Upper lobe of left lung (tissue), 6 donors: Measurements from ENCODE around the gene PDS5B. TPM values are rescaled to one million over a fixed set of nuclear protein-coding genes. Genes with fewer than 3 reads are reported as not detected.

Experiments
- ATAC-seq, 2 donors: fragments of 200-7000 bp; cut with Tn5 transposase; one replicate each; pipeline ENCODE4 v1.9.1; 2022; ENCODE audit warnings: mild to moderate bottlenecking in 2 of 2, moderate library complexity in 2 of 2; ENCODE audit not compliant: low FRiP score in 2 of 2
- DNase-seq, 2 donors: peaks; one replicate each; pipeline ENCODE4 v3.0.0-alpha.2; 2019 to 2020
- H3K27ac ChIP-seq, 4 donors: fragments of 200-600 bp; sonication (generic); one replicate each; pipeline ENCODE4 v1.5.1; 2016 to 2019
- H3K27me3 ChIP-seq, 4 donors: fragments of 200-600 bp; sonication (generic); one replicate each; pipeline ENCODE4 v1.5.1; 2017 to 2019
- H3K36me3 ChIP-seq, 4 donors: fragments of 200-600 bp; sonication (generic); one replicate each; pipeline ENCODE4 v1.5.1; 2016 to 2019
- H3K4me1 ChIP-seq, 4 donors: fragments of 200-600 bp; sonication (generic); one replicate each; pipeline ENCODE4 v1.5.1; 2018 to 2019
- H3K4me3 ChIP-seq, 4 donors: fragments of 200-600 bp; sonication (generic); one replicate each; pipeline ENCODE4 v1.5.1; 2017 to 2019; ENCODE audit warnings: mild to moderate bottlenecking in 2 of 4, moderate library complexity in 1 of 4
- H3K9me3 ChIP-seq, 4 donors: fragments of 200-600 bp; sonication (generic); one replicate each; pipeline ENCODE4 v1.5.1; 2018 to 2019
- CTCF ChIP-seq, 6 experiments: fragments of 450-650 bp in 4 of 6; fragments of 200-600 bp in 2 of 6; sonication (generic) in 2 of 6; IDR thresholded peaks; one replicate each; pipeline ENCODE4 v1.5.1; 2016 to 2019; ENCODE audit warnings: antibody characterized with exemption in 6 of 6
- EP300 ChIP-seq, 4 donors: sonication (generic); formaldehyde crosslinking; IDR thresholded peaks; one replicate each; pipeline ENCODE4 v1.5.1; 2017; ENCODE audit warnings: antibody characterized with exemption in 4 of 4, control low read depth in 2 of 4
- POLR2A ChIP-seq, 4 donors: fragments of 450-650 bp; IDR thresholded peaks; one replicate each; pipeline ENCODE4 v1.5.1; 2016 to 2017; ENCODE audit warnings: antibody characterized with exemption in 4 of 4, mild to moderate bottlenecking in 2 of 4
- POLR2AphosphoS5 ChIP-seq, 2 donors: sonication (generic); formaldehyde crosslinking; IDR thresholded peaks; one replicate each; pipeline ENCODE4 v1.5.1; 2017; ENCODE audit warnings: antibody characterized with exemption in 2 of 2
- WGBS, 2 donors: methylation state at CpG; one replicate each; pipeline ENCODE4 v1.1.5; 2017 to 2018; 5-methylcytosine and 5-hydroxymethylcytosine counted together
- total RNA-seq, 6 donors: library from RNA; depleted of rRNA in 4 of 6; stranded (reverse); fragments of >200 nt in 4 of 6; gene quantifications; one replicate each; pipeline versions ENCODE4 v1.1.0 to v1.2.1, GENCODE V29; 2016 to 2021
- donor health status: DM: no; HTN: no; CAD: no; lungs with moderate emphysema.
- donor health status: DM: no; HTN: yes; CAD: no; lungs with severe emphysema.

The PDS5B gene
- total RNA-seq, 6 donors from 2014 or later, result 26.0 to 84.3 (median 43.3) TPM

- DNase-seq (peak in 1 of 2 donors; percentile 42), ATAC-seq (no peak)
- Histone ChIP-seq H3K27me3 (no peaks in the 10 kb centered on the region), H3K36me3 (no peaks in the 10 kb centered on the region), H3K9me3 (no peaks in the 10 kb centered on the region), H3K4me1 (peaks cover 10 to 25% (median 17%) of the 10 kb centered on the region in 4 donors), H3K27ac (no peak overlapping the region), H3K4me3 (no peak overlapping the region)
- TF ChIP-seq EP300 (IDR thresholded peaks at IDR 0.05), result no peak
- no peak for TF ChIP-seq POLR2A (IDR thresholded peaks at IDR 0.05)
- TF ChIP-seq CTCF (IDR thresholded peaks at IDR 0.05), result no peak
- TF ChIP-seq POLR2AphosphoS5 (IDR thresholded peaks at IDR 0.05), result no peak
- 39 to 67% methylated on average over 9 of the region's 9 CpGs for WGBS, 2 donors
These were observed 52.5 kb downstream of the PDS5B start for GRCh38 chr13:32638739-32639138.

GRCh38 chr13:32639502-32640105, 53.4 kb downstream of the PDS5B start:
- Histone ChIP-seq H3K4me3 (no peak overlapping the region), H3K4me1 (peaks cover 10 to 30% (median 19%) of the 10 kb centered on the region in 4 donors), H3K9me3 (no peaks in the 10 kb centered on the region), H3K36me3 (no peaks in the 10 kb centered on the region), H3K27ac (no peak overlapping the region), H3K27me3 (no peaks in the 10 kb centered on the region)
- TF ChIP-seq POLR2A (IDR thresholded peaks at IDR 0.05) (no peak), CTCF (IDR thresholded peaks at IDR 0.05) (peak; percentile 54 to 73 (median 72))
- peak in 1 of 2 donors; percentile 93 for ATAC-seq
- 26 to 27% methylated on average over 4 of the region's 4 CpGs for WGBS, 2 donors
- DNase-seq, result peak in 1 of 2 donors; percentile 54

- H3K9me3 ChIP-seq, result no peaks in the 10 kb centered on the region
- peak overlapping the region in 1 of 4 donors; percentile 4 for H3K27ac ChIP-seq
- H3K36me3 ChIP-seq, result no peaks in the 10 kb centered on the region
- TF ChIP-seq POLR2AphosphoS5 (IDR thresholded peaks at IDR 0.05), result no peak
- no peak for TF ChIP-seq CTCF (IDR thresholded peaks at IDR 0.05)
- no peak for TF ChIP-seq POLR2A (IDR thresholded peaks at IDR 0.05)
- TF ChIP-seq EP300 (IDR thresholded peaks at IDR 0.05), result no peak
- ATAC-seq (no peak), DNase-seq (no peak)
- H3K4me1 ChIP-seq, result peaks cover 9 to 40% (median 24%) of the 10 kb centered on the region in 4 donors
- no peaks in the 10 kb centered on the region for H3K27me3 ChIP-seq
- no peak overlapping the region for H3K4me3 ChIP-seq
- WGBS, 2 donors, result 24 to 30% methylated on average over 1 of the region's 1 CpG
These were observed 56.1 kb downstream of the PDS5B start for GRCh38 chr13:32642316-32642715.

- 61 to 81% methylated on average over 1 of the region's 1 CpG for WGBS, 2 donors
- no peak overlapping the region for H3K4me3 ChIP-seq
- DNase-seq (no peak), ATAC-seq (no peak)
- no peaks in the 10 kb centered on the region for H3K36me3 ChIP-seq
- H3K9me3 ChIP-seq, result no peaks in the 10 kb centered on the region
- peaks cover 9 to 40% (median 24%) of the 10 kb centered on the region in 4 donors for H3K4me1 ChIP-seq
- TF ChIP-seq POLR2AphosphoS5 (IDR thresholded peaks at IDR 0.05) (no peak), POLR2A (IDR thresholded peaks at IDR 0.05) (no peak)
- peak overlapping the region in 1 of 4 donors; percentile 4 for H3K27ac ChIP-seq
- no peaks in the 10 kb centered on the region for H3K27me3 ChIP-seq
These were observed 56.6 kb downstream of the PDS5B start for GRCh38 chr13:32642858-32643257.

- Histone ChIP-seq H3K27me3 (no peaks in the 10 kb centered on the region), H3K27ac (no peak overlapping the region), H3K9me3 (no peaks in the 10 kb centered on the region), H3K4me3 (no peak overlapping the region), H3K36me3 (no peaks in the 10 kb centered on the region), H3K4me1 (peaks cover 10 to 36% (median 21%) of the 10 kb centered on the region in 4 donors)
- no peak for TF ChIP-seq POLR2AphosphoS5 (IDR thresholded peaks at IDR 0.05)
- TF ChIP-seq POLR2A (IDR thresholded peaks at IDR 0.05), result no peak
- TF ChIP-seq CTCF (IDR thresholded peaks at IDR 0.05), result no peak
- no peak for TF ChIP-seq EP300 (IDR thresholded peaks at IDR 0.05)
- DNase-seq (no peak), ATAC-seq (no peak)
- WGBS, 2 donors, result 61 to 71% methylated on average over 2 of the region's 2 CpGs
These were observed 59.6 kb downstream of the PDS5B start for GRCh38 chr13:32645854-32646253.
